H9 (cell line): ENCODE measurements around the gene SELENOI. TPM values are rescaled to one million over a fixed set of nuclear protein-coding genes. Genes with fewer than 3 reads are reported as not detected.

Experiments used
- DNase-seq: peaks from one replicate; pipeline ENCODE4 v3.0.0-alpha.2; 2017
- H2AFZ ChIP-seq: one replicate; pipeline ENCODE4 v1.6.1; 2013; ENCODE audit warnings: mild to moderate bottlenecking, low read length, control low read depth, moderate library complexity
- H2AK5ac ChIP-seq: 2 replicates; pipeline ENCODE4 v1.6.1; 2013; ENCODE audit warnings: low read length, control low read depth, mixed read lengths; ENCODE audit not compliant: insufficient read length
- H2BK120ac ChIP-seq: one replicate; pipeline ENCODE4 v1.6.1; 2013; ENCODE audit warnings: low read depth, mild to moderate bottlenecking, low read length, control low read depth, inconsistent platforms; ENCODE audit not compliant: poor library complexity, severe bottlenecking
- H2BK12ac ChIP-seq: 2 replicates; pipeline ENCODE4 v1.6.1; 2013; ENCODE audit warnings: low read length, control low read depth, mixed read lengths, low read depth; ENCODE audit not compliant: insufficient read length
- H2BK15ac ChIP-seq: 2 replicates; pipeline ENCODE4 v1.6.1; 2013; ENCODE audit warnings: low read depth, low read length, control low read depth
- H2BK20ac ChIP-seq: one replicate; pipeline ENCODE4 v1.6.1; 2013; ENCODE audit warnings: low read depth, mild to moderate bottlenecking, low read length, control low read depth, inconsistent platforms; ENCODE audit not compliant: poor library complexity, severe bottlenecking
- H2BK5ac ChIP-seq: 2 replicates; pipeline ENCODE4 v1.6.1; 2013; ENCODE audit warnings: low read length, control low read depth, mixed read lengths; ENCODE audit not compliant: insufficient read length
- H3K14ac ChIP-seq: 2 replicates; pipeline ENCODE4 v1.6.1; 2013; ENCODE audit warnings: low read length, control low read depth; ENCODE audit not compliant: insufficient read depth
- H3K18ac ChIP-seq: 2 replicates; pipeline ENCODE4 v1.6.1; 2013; ENCODE audit warnings: low read depth, mild to moderate bottlenecking, mixed read lengths, low read length, control low read depth; ENCODE audit not compliant: insufficient read length
- H3K23ac ChIP-seq: 2 replicates; pipeline ENCODE4 v1.6.1; 2013; ENCODE audit warnings: low read length, control low read depth, mixed read lengths, low read depth; ENCODE audit not compliant: insufficient read length
- H3K23me2 ChIP-seq: 2 replicates; pipeline ENCODE4 v1.6.1; 2013; ENCODE audit warnings: low read depth, mild to moderate bottlenecking, mixed read lengths, low read length, control low read depth; ENCODE audit not compliant: insufficient read length, poor library complexity, severe bottlenecking
- H3K27ac ChIP-seq: 2 replicates; pipeline ENCODE4 v1.5.1; 2013; ENCODE audit warnings: low read length, control low read depth, mixed read lengths, low read depth; ENCODE audit not compliant: insufficient read length
- H3K27me3 ChIP-seq: 2 replicates; pipeline ENCODE4 v1.6.1; 2013; ENCODE audit warnings: low read length, control low read depth, inconsistent platforms; ENCODE audit not compliant: insufficient read depth
- H3K4ac ChIP-seq: 2 replicates; pipeline ENCODE4 v1.6.1; 2013; ENCODE audit warnings: low read depth, mild to moderate bottlenecking, control low read depth, inconsistent platforms, low read length, moderate library complexity
- H3K4me1 ChIP-seq: 2 replicates; pipeline ENCODE4 v1.6.1; 2013; ENCODE audit warnings: low read length, control low read depth, inconsistent platforms; ENCODE audit not compliant: insufficient read depth
- H3K4me2 ChIP-seq: 2 replicates; pipeline ENCODE4 v1.6.1; 2013; ENCODE audit warnings: low read length, control low read depth, mixed read lengths; ENCODE audit not compliant: insufficient read length, insufficient read depth
- H3K56ac ChIP-seq: 2 replicates; pipeline ENCODE4 v1.6.1; 2013; ENCODE audit warnings: low read depth, mild to moderate bottlenecking, mixed read lengths, low read length, control low read depth; ENCODE audit not compliant: insufficient read length
- H3K79me1 ChIP-seq: 2 replicates; pipeline ENCODE4 v1.6.1; 2013; ENCODE audit warnings: low read depth, mild to moderate bottlenecking, moderate library complexity, low read length, control low read depth, inconsistent platforms; ENCODE audit not compliant: insufficient read depth, poor library complexity, severe bottlenecking
- H3K79me2 ChIP-seq: 2 replicates; pipeline ENCODE4 v1.6.1; 2013; ENCODE audit warnings: low read length, control low read depth, inconsistent platforms; ENCODE audit not compliant: insufficient read depth
- H3K9ac ChIP-seq: 2 replicates; pipeline ENCODE4 v1.6.1; 2013; ENCODE audit warnings: low read length, control low read depth, mixed read lengths; ENCODE audit not compliant: insufficient read length; ENCODE audit errors: extremely low read depth
- H3K9me3 ChIP-seq: one replicate; pipeline ENCODE4 v1.6.1; 2013; ENCODE audit warnings: low read depth, low read length, inconsistent platforms; ENCODE audit not compliant: control insufficient read depth
- H3T11ph ChIP-seq: one replicate; pipeline ENCODE4 v1.6.1; 2013; ENCODE audit warnings: mild to moderate bottlenecking, low read length, control low read depth, inconsistent platforms
- H4K20me1 ChIP-seq: one replicate; pipeline ENCODE4 v1.6.1; 2013; ENCODE audit not compliant: control insufficient read depth, insufficient read length, insufficient read depth
- H4K5ac ChIP-seq: 2 replicates; pipeline ENCODE4 v1.6.1; 2013; ENCODE audit warnings: low read depth, mild to moderate bottlenecking, mixed read lengths, low read length, control low read depth; ENCODE audit not compliant: insufficient read length
- H4K8ac ChIP-seq: replicated peaks from 2 replicates; pipeline ENCODE4 v1.6.1; 2013; ENCODE audit warnings: low read length, control low read depth, mixed read lengths, low read depth; ENCODE audit not compliant: insufficient read length
- H4K91ac ChIP-seq: 2 replicates; pipeline ENCODE4 v1.6.1; 2013; ENCODE audit warnings: low read depth, mild to moderate bottlenecking, moderate library complexity, mixed read lengths, low read length, control low read depth; ENCODE audit not compliant: insufficient read length
- H3K27ac Mint-ChIP-seq, 3 experiments: 2 replicates in 2 of 3; 3 replicates in 1 of 3; pipeline ENCODE4 v1.8.0; 2020 to 2021; ENCODE audit warnings: mixed read lengths in 3 of 3, mild to moderate bottlenecking in 1 of 3, moderate library complexity in 1 of 3
- H3K27me3 Mint-ChIP-seq: 2 replicates; pipeline ENCODE4 v1.8.0; 2021; ENCODE audit warnings: low read depth, mild to moderate bottlenecking, moderate library complexity, mixed read lengths
- H3K36me3 Mint-ChIP-seq, 3 experiments: 2 replicates in 2 of 3; 3 replicates in 1 of 3; pipeline ENCODE4 v1.8.0; 2020 to 2021; ENCODE audit warnings: low read depth in 3 of 3, mixed read lengths in 3 of 3; ENCODE audit not compliant: insufficient read depth in 1 of 3
- H3K4me1 Mint-ChIP-seq, 2 experiments: 2 replicates each; pipeline ENCODE4 v1.8.0; 2020; ENCODE audit warnings: mixed read lengths in 2 of 2
- H3K4me3 Mint-ChIP-seq, 2 experiments: 2 replicates in 1 of 2; 3 replicates in 1 of 2; pipeline ENCODE4 v1.8.0; 2020 to 2021; ENCODE audit warnings: mild to moderate bottlenecking in 2 of 2, mixed read lengths in 2 of 2, moderate library complexity in 1 of 2
- H3K9me3 Mint-ChIP-seq, 2 experiments: 2 replicates in 1 of 2; 3 replicates in 1 of 2; pipeline ENCODE4 v1.8.0; 2020; ENCODE audit warnings: mild to moderate bottlenecking in 2 of 2, mixed read lengths in 2 of 2, moderate library complexity in 1 of 2
- CTCF ChIP-seq: fragments of 200-600 bp; sonication (generic); conservative IDR thresholded peaks from 3 replicates; pipeline ENCODE4 v1.8.0; 2021; ENCODE audit warnings: antibody characterized with exemption, mild to moderate bottlenecking
- WGBS: extraction: QIAGEN DNeasy Blood & Tissue Kit; methylation state at CpG from one replicate; pipeline ENCODE4 v1.1.7; 2013; ENCODE audit warnings: missing lambda C conversion rate, low lambda C conversion rate, mixed read lengths; ENCODE audit not compliant: insufficient read length; ENCODE audit errors: extremely low coverage; 5-methylcytosine and 5-hydroxymethylcytosine counted together
- total RNA-seq: library from RNA; stranded (reverse); gene quantifications from 2 replicates; pipeline ENCODE4 v1.2.1, GENCODE V29; 2021

Gene SELENOI
- total RNA-seq, 1 experiment from 2014 or later, result 41.9 TPM

GRCh38 chr2:26364669-26365068 lies 18.7 kb downstream of the SELENOI start:
- H3K27me3 Mint-ChIP-seq, result no peaks in the 10 kb centered on the region
- Histone ChIP-seq H3T11ph (no peak overlapping the region), H2BK15ac (no peak overlapping the region), H3K27ac (no peak overlapping the region), H3K9ac (no peak overlapping the region), H2BK5ac (no peak overlapping the region), H3K18ac (no peak overlapping the region), H3K4me2 (no peak overlapping the region), H3K4me1 (no peaks in the 10 kb centered on the region), H3K14ac (no peak overlapping the region), H3K23me2 (no peaks in the 10 kb centered on the region), H4K91ac (no peak overlapping the region), H3K4ac (no peak overlapping the region), H3K79me1 (peaks cover 10% of the 10 kb centered on the region), H3K56ac (no peak overlapping the region), H3K79me2 (peaks cover 11% of the 10 kb centered on the region; the same call in 1 of the 2 replicates), H4K8ac (no peak overlapping the region), H4K5ac (no peak overlapping the region), H2BK20ac (no peak overlapping the region), H3K9me3 (no peaks in the 10 kb centered on the region), H2BK120ac (no peak overlapping the region), H2AK5ac (no peak overlapping the region), H2BK12ac (no peak overlapping the region), H4K20me1 (no peaks in the 10 kb centered on the region), H3K23ac (no peak overlapping the region), H2AFZ (no peak overlapping the region), H3K27me3 (no peaks in the 10 kb centered on the region)
- H3K4me3 Mint-ChIP-seq, result no peak overlapping the region
- peaks cover 0 to 1% of the 10 kb centered on the region in 2 experiments; a peak in 1 of 4 replicates for H3K4me1 Mint-ChIP-seq
- H3K27ac Mint-ChIP-seq, result no peak overlapping the region
- H3K9me3 Mint-ChIP-seq, result peaks cover 0 to 5% of the 10 kb centered on the region in 2 experiments; a peak in 2 of 5 replicates
- no peak for TF ChIP-seq CTCF
- DNase-seq, result no peak
- WGBS, result no CpG with 5 or more reads among the region's 4 CpGs
- peaks cover 17 to 24% (median 23%) of the 10 kb centered on the region in 3 experiments for H3K36me3 Mint-ChIP-seq
